ENCODE data around the gene ATP6V1F.

- TF ChIP-seq CTCF (IDR thresholded peaks at IDR 0.05) (no peak), ZFX (IDR thresholded peaks at IDR 0.05; ENCODE audit: borderline replicate concordance) (no peak)
These were observed 30.0 kb downstream of the ATP6V1F start for GRCh38 chr7:128892521-128893250.

All from 22Rv1 (cell line).